ENCODE measurements around the gene CCNE1. TPM values are rescaled to one million over a fixed set of nuclear protein-coding genes. Genes with fewer than 3 reads are reported as not detected.

CCNE1 gene
- total and polyA plus RNA-seq, 2 of the 13 experiments (the other 11 are each of a cell fraction or from before 2014, with no cell fraction given), result 16.0 to 50.6 TPM

DNA sequence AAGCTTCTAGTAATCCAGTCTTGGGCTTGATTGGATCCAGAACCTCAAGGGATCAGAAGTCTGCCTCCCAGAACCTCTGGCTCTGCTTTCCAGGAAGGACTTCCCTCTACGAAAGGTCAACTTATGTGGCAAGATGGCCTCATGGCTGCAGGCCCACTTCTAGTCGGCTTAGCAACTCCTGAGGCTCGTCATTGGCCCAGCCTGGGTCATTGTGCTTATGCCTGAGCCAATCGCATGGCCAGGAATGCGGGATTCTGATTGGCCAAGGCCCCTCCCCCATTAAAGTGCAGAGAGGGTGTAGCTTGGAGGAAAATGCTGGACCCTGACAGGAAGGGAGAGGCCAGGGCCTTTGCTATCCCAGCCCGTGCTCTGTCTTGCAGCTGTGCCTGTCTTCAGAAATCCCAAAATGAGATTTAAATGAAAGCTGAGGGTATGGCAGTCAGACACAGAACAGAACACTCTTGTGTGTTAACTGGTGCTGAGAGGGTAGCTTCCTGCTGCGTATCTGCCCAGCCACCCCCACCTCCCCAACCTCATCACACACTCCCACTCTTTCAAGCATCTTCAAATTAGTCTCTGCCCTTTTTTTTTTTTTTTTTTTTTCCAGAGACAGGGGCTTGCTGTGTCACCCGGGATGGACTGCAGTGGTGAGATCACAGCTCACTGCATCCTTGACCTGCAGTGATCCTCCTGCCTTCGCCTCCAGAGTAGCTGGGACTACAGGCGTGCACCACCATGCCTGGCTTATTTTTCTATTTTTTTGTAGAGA lies 5.5 kb upstream of the CCNE1 start (continued):
- TF ChIP-seq, protein P1, sequence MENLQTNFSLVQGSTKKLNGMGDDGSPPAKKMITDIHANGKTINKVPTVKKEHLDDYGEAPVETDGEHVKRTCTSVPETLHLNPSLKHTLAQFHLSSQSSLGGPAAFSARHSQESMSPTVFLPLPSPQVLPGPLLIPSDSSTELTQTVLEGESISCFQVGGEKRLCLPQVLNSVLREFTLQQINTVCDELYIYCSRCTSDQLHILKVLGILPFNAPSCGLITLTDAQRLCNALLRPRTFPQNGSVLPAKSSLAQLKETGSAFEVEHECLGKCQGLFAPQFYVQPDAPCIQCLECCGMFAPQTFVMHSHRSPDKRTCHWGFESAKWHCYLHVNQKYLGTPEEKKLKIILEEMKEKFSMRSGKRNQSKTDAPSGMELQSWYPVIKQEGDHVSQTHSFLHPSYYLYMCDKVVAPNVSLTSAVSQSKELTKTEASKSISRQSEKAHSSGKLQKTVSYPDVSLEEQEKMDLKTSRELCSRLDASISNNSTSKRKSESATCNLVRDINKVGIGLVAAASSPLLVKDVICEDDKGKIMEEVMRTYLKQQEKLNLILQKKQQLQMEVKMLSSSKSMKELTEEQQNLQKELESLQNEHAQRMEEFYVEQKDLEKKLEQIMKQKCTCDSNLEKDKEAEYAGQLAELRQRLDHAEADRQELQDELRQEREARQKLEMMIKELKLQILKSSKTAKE (CRISPR knock-in tag; IDR thresholded peaks at IDR 0.05; ENCODE audit: borderline replicate concordance), result no peak
- TF ChIP-seq, protein P2, sequence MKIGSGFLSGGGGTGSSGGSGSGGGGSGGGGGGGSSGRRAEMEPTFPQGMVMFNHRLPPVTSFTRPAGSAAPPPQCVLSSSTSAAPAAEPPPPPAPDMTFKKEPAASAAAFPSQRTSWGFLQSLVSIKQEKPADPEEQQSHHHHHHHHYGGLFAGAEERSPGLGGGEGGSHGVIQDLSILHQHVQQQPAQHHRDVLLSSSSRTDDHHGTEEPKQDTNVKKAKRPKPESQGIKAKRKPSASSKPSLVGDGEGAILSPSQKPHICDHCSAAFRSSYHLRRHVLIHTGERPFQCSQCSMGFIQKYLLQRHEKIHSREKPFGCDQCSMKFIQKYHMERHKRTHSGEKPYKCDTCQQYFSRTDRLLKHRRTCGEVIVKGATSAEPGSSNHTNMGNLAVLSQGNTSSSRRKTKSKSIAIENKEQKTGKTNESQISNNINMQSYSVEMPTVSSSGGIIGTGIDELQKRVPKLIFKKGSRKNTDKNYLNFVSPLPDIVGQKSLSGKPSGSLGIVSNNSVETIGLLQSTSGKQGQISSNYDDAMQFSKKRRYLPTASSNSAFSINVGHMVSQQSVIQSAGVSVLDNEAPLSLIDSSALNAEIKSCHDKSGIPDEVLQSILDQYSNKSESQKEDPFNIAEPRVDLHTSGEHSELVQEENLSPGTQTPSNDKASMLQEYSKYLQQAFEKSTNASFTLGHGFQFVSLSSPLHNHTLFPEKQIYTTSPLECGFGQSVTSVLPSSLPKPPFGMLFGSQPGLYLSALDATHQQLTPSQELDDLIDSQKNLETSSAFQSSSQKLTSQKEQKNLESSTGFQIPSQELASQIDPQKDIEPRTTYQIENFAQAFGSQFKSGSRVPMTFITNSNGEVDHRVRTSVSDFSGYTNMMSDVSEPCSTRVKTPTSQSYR (CRISPR knock-in tag; IDR thresholded peaks at IDR 0.05; ENCODE audit: borderline replicate concordance), result peak; percentile 50; the same call in 1 of the 2 replicates
- TF ChIP-seq, protein P3, sequence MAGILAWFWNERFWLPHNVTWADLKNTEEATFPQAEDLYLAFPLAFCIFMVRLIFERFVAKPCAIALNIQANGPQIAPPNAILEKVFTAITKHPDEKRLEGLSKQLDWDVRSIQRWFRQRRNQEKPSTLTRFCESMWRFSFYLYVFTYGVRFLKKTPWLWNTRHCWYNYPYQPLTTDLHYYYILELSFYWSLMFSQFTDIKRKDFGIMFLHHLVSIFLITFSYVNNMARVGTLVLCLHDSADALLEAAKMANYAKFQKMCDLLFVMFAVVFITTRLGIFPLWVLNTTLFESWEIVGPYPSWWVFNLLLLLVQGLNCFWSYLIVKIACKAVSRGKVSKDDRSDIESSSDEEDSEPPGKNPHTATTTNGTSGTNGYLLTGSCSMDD (CRISPR knock-in tag; IDR thresholded peaks at IDR 0.05), result no peak
- TF ChIP-seq SOX13 (IDR thresholded peaks at IDR 0.05) (no peak), SOX13 (CRISPR knock-in tag; conservative IDR thresholded peaks at IDR 0.05 in 1 of 2, IDR thresholded peaks at IDR 0.05 in 1 of 2) (no peak), RFX5 (IDR thresholded peaks at IDR 0.05; ENCODE audit: low read depth, low read length) (peak; percentile 70; the same call in 1 of the 2 replicates), NCOA2 (CRISPR knock-in tag; IDR thresholded peaks at IDR 0.05) (0 out of 2 replicates have a peak, but pooled peaks have one; percentile 1), NFYC (CRISPR knock-in tag; IDR thresholded peaks at IDR 0.05) (peak; percentile 81), NFYB (CRISPR knock-in tag; IDR thresholded peaks at IDR 0.05) (peak; percentile 73), ZNF678 (CRISPR knock-in tag; IDR thresholded peaks at IDR 0.05) (no peak), JARID2 (CRISPR knock-in tag; IDR thresholded peaks at IDR 0.05; ENCODE audit: insufficient replicate concordance) (no peak), RXRA (CRISPR knock-in tag; IDR thresholded peaks at IDR 0.05) (peak; percentile 57), RARA (CRISPR knock-in tag; IDR thresholded peaks at IDR 0.05) (peak; percentile 56), EP300 (IDR thresholded peaks at IDR 0.05; ENCODE audit: low read depth in 2 of 2, low read length in 2 of 2) (peak in 1 of 2 experiments; percentile 12; a peak in 1 of 4 replicates), EP300 (CRISPR knock-in tag; IDR thresholded peaks at IDR 0.05; ENCODE audit: borderline replicate concordance) (no peak)
- TF ChIP-seq, protein P4, sequence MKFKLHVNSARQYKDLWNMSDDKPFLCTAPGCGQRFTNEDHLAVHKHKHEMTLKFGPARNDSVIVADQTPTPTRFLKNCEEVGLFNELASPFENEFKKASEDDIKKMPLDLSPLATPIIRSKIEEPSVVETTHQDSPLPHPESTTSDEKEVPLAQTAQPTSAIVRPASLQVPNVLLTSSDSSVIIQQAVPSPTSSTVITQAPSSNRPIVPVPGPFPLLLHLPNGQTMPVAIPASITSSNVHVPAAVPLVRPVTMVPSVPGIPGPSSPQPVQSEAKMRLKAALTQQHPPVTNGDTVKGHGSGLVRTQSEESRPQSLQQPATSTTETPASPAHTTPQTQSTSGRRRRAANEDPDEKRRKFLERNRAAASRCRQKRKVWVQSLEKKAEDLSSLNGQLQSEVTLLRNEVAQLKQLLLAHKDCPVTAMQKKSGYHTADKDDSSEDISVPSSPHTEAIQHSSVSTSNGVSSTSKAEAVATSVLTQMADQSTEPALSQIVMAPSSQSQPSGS (CRISPR knock-in tag; IDR thresholded peaks at IDR 0.05), result no peak
- TF ChIP-seq, protein P5, sequence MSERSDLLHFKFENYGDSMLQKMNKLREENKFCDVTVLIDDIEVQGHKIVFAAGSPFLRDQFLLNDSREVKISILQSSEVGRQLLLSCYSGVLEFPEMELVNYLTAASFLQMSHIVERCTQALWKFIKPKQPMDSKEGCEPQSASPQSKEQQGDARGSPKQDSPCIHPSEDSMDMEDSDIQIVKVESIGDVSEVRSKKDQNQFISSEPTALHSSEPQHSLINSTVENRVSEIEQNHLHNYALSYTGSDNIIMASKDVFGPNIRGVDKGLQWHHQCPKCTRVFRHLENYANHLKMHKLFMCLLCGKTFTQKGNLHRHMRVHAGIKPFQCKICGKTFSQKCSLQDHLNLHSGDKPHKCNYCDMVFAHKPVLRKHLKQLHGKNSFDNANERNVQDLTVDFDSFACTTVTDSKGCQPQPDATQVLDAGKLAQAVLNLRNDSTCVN (CRISPR knock-in tag; IDR thresholded peaks at IDR 0.05; ENCODE audit: borderline replicate concordance), result no peak
- TF ChIP-seq, protein P6, sequence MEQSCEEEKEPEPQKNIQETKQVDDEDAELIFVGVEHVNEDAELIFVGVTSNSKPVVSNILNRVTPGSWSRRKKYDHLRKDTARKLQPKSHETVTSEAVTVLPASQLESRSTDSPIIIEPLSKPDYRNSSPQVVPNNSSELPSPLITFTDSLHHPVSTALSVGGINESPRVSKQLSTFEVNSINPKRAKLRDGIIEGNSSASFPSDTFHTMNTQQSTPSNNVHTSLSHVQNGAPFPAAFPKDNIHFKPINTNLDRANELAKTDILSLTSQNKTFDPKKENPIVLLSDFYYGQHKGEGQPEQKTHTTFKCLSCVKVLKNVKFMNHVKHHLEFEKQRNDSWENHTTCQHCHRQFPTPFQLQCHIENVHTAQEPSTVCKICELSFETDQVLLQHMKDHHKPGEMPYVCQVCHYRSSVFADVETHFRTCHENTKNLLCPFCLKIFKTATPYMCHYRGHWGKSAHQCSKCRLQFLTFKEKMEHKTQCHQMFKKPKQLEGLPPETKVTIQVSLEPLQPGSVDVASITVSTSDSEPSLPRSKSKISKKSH (CRISPR knock-in tag; IDR thresholded peaks at IDR 0.05; ENCODE audit: borderline replicate concordance), result no peak
